GM21528 (cell line): ENCODE measurements around the gene STARD13.
A peak's percentile ranks its signal among the peaks of the same experiment; 100 is the strongest.

Experiments used
- ATAC-seq: cut with Tn5 transposase; IDR thresholded peaks from one replicate; pipeline ENCODE4 v1.9.1; 2021; ENCODE audit warnings: mild to moderate bottlenecking, moderate library complexity; ENCODE audit not compliant: unreplicated experiment, low FRiP score

STARD13 gene

GRCh38 chr13:33229446-33230177 is 55.9 kb downstream of the STARD13 start:
- ATAC-seq, result no peak

GRCh38 chr13:33228648-33229445 is 56.7 kb downstream of the STARD13 start:
- peak; percentile 70 for ATAC-seq

GRCh38 chr13:33227927-33228647 is 57.5 kb downstream of the STARD13 start:
- no peak for ATAC-seq

- no peak for ATAC-seq
These were observed 60.9 kb downstream of the STARD13 start for GRCh38 chr13:33224686-33225085.

GRCh38 chr13:33224191-33224590 is 61.4 kb downstream of the STARD13 start:
- no peak for ATAC-seq

- no peak for ATAC-seq
These were observed 65.6 kb downstream of the STARD13 start for GRCh38 chr13:33219926-33220325.

GRCh38 chr13:33218426-33218825 is 67.1 kb downstream of the STARD13 start:
- ATAC-seq, result no peak

- ATAC-seq, result no peak
These were observed 67.5 kb downstream of the STARD13 start for GRCh38 chr13:33218020-33218419.

GRCh38 chr13:33217256-33217655 is 68.3 kb downstream of the STARD13 start:
- ATAC-seq, result no peak

GRCh38 chr13:33213797-33214196 is 71.8 kb downstream of the STARD13 start:
- no peak for ATAC-seq

- ATAC-seq, result no peak
These were observed 72.4 kb downstream of the STARD13 start for GRCh38 chr13:33213024-33213768.

GRCh38 chr13:33212396-33212795 is 73.2 kb downstream of the STARD13 start:
- ATAC-seq, result no peak

- ATAC-seq, result no peak
These were observed 75.5 kb downstream of the STARD13 start for GRCh38 chr13:33210090-33210489.

- ATAC-seq, result no peak
These were observed 77.0 kb downstream of the STARD13 start for GRCh38 chr13:33208290-33209220.

GRCh38 chr13:33207615-33207961 is 78.0 kb downstream of the STARD13 start:
- no peak for ATAC-seq

GRCh38 chr13:33206945-33207614 is 78.5 kb downstream of the STARD13 start:
- no peak for ATAC-seq

GRCh38 chr13:33206425-33206824 is 79.1 kb downstream of the STARD13 start:
- ATAC-seq, result no peak

GRCh38 chr13:33205804-33206221 is 79.7 kb downstream of the STARD13 start:
- no peak for ATAC-seq

- no peak for ATAC-seq
These were observed 80.3 kb downstream of the STARD13 start for GRCh38 chr13:33205224-33205623.
